Spleen (tissue), 11 donors: ENCODE measurements around the gene IZUMO2. TPM values are rescaled to one million over a fixed set of nuclear protein-coding genes. Genes with fewer than 3 reads are reported as not detected.

Experiments used
- DNase-seq: peaks from one replicate; pipeline ENCODE4 v3.0.0-alpha.2; 2020
- H3K27ac ChIP-seq, 8 donors: fragments of 200-600 bp; sonication (generic) in 7 of 8; 1 replicate in 4 of 8; 2 replicates in 4 of 8; pipeline versions ENCODE4 v1.5.0 to v1.8.0; 2016 to 2021; ENCODE audit warnings: inconsistent platforms in 4 of 8, mild to moderate bottlenecking in 4 of 8, moderate library complexity in 1 of 8
- H3K27me3 ChIP-seq, 7 donors: fragments of 200-600 bp; sonication (generic) in 6 of 7; replicated peaks in 1 of 7; 1 replicate in 4 of 7; 2 replicates in 3 of 7; pipeline versions ENCODE4 v1.5.0 to v1.8.0; 2016 to 2021; ENCODE audit warnings: inconsistent platforms in 3 of 7, mild to moderate bottlenecking in 1 of 7
- H3K36me3 ChIP-seq, 6 donors: fragments of 200-600 bp; sonication (generic) in 5 of 6; 1 replicate in 4 of 6; 2 replicates in 2 of 6; pipeline versions ENCODE4 v1.5.0 to v1.8.0; 2016 to 2021; ENCODE audit warnings: inconsistent platforms in 2 of 6
- H3K4me1 ChIP-seq, 6 donors: fragments of 200-600 bp; sonication (generic) in 5 of 6; 1 replicate in 3 of 6; 2 replicates in 3 of 6; pipeline versions ENCODE4 v1.5.0 to v1.8.0; 2016 to 2021; ENCODE audit warnings: inconsistent platforms in 3 of 6
- H3K4me3 ChIP-seq, 8 donors: fragments of 200-600 bp; sonication (generic) in 7 of 8; 1 replicate in 4 of 8; 2 replicates in 4 of 8; pipeline versions ENCODE4 v1.5.0 to v1.8.0; 2016 to 2021; ENCODE audit warnings: inconsistent platforms in 4 of 8, mild to moderate bottlenecking in 4 of 8, moderate library complexity in 2 of 8
- H3K9me3 ChIP-seq, 8 donors: fragments of 200-600 bp; sonication (generic) in 7 of 8; 1 replicate in 4 of 8; 2 replicates in 4 of 8; pipeline versions ENCODE4 v1.5.0 to v1.8.0; 2016 to 2021; ENCODE audit warnings: inconsistent platforms in 4 of 8
- CTCF ChIP-seq, 11 experiments: fragments of 200-600 bp in 7 of 11; fragments of 450-650 bp in 4 of 11; sonication (generic) in 4 of 11; IDR thresholded peaks in 8 of 11; conservative IDR thresholded peaks in 3 of 11; 1 replicate in 7 of 11; 2 replicates in 4 of 11; pipeline versions ENCODE4 v1.4.0 to v1.8.0; 2016 to 2021; ENCODE audit warnings: antibody characterized with exemption in 11 of 11, inconsistent platforms in 4 of 11, mild to moderate bottlenecking in 1 of 11
- POLR2A ChIP-seq, 3 donors: fragments of 450-650 bp; IDR thresholded peaks; one replicate each; pipeline ENCODE4 v1.5.1; 2017; ENCODE audit warnings: antibody characterized with exemption in 3 of 3, mild to moderate bottlenecking in 1 of 3
- POLR2AphosphoS5 ChIP-seq, 3 donors: sonication (generic); formaldehyde crosslinking; IDR thresholded peaks; one replicate each; pipeline ENCODE4 v1.5.1; 2017; ENCODE audit warnings: antibody characterized with exemption in 3 of 3
- WGBS, 5 donors: extraction: QIAGEN DNeasy Blood & Tissue Kit in 3 of 5; methylation state at CpG; one replicate each; pipeline versions ENCODE4 v1.1.5 to v1.1.7; 2013 to 2018; 5-methylcytosine and 5-hydroxymethylcytosine counted together
- intact Hi-C: fragments of 100-400 bp; cut with DNase I; formaldehyde crosslinking; loops from one replicate; pipeline ENCODE4 v1.15.0; 2023; ENCODE audit warnings: low total_unique reads
- polyA plus RNA-seq, 3 donors: library from polyadenylated mRNA; stranded (reverse); fragments of 200-250 nt; gene quantifications; one replicate each; pipeline ENCODE4 v1.2.1, GENCODE V29; 2013
- total RNA-seq, 7 donors: library from RNA; depleted of rRNA in 3 of 7; stranded (reverse); fragments of >200 nt in 3 of 7; fragmentation: NEBNext Ultra II Directional in 4 of 7; extraction: Animal tissue kit (Norgen Biotek cat#: 25700) in 4 of 7; gene quantifications; one replicate each; pipeline versions ENCODE4 v1.1.0 to v1.2.1, GENCODE V29; 2016 to 2021
- donor health status: healthy with polysubstance abuse.
- donor health status: DM: no; HTN: no; CAD: no; lungs with moderate emphysema.
- donor health status: DM: no; HTN: no; CAD: no.
- donor health status: Bipolar disorder and iron deficiency.
- donor health status: healthy.
- donor health status: DM: no; HTN: no; CAD: no.
- donor health status: DM: yes; HTN: yes; CAD: no.

Gene IZUMO2
- total and polyA plus RNA-seq, 10 donors: not detected

DNA sequence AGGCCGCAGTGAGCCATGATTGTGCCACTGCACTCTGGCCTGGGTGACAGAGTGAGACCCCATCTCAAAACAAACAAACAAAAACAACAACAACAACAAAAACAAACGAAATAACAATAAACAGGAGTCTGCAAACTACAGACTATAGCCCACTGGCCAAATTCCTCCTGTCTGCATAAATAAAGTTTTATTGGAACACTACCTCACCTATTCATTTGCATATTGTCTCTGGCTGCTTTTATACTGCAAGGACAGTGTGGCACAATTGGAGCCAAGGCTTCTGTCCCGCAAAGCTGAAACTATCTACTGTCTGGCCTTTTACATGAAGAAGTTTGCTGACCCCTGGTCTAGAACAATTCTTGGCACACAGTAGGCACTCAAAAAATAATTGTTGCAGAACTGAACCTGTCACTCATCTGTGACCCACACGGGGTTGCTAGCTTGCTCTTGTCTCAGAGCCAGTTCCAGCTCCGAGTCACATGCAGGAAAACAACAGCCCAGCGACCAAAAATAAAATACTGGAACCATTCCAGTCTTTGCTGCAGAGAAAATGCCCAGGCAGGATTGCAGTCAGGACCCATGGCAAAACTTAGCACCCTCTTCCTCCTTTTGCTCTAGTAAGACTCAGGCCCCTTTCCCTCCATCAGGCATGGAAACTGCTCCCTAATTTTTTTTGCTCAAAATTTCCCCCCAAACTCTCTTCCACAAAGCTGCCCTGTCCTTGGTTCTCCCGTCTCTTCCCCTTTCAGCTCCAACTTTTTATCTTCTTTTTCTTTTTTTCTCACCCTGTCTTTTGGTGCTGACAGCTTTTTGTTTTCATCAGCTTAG lies 35.6 kb upstream of the IZUMO2 start:
- intact Hi-C loops: no loop called here
- DNase-seq: no peak
- Histone ChIP-seq H3K27me3 (peaks cover 0 to 81% (median 31%) of the 10 kb centered on the region in 7 donors), H3K9me3 (peaks cover 0 to 12% (median 0%) of the 10 kb centered on the region in 8 donors), H3K36me3 (no peaks in the 10 kb centered on the region), H3K4me3 (no peak overlapping the region), H3K27ac (no peak overlapping the region), H3K4me1 (peaks cover 0 to 10% (median 7%) of the 10 kb centered on the region in 6 donors)
- TF ChIP-seq POLR2AphosphoS5 (IDR thresholded peaks at IDR 0.05) (no peak), POLR2A (IDR thresholded peaks at IDR 0.05) (no peak), CTCF (IDR thresholded peaks at IDR 0.05 in 8 of 11, conservative IDR thresholded peaks at IDR 0.05 in 3 of 11) (no peak)
- 36 to 46% (median 38%) methylated on average over 7 of the region's 7 CpGs for WGBS, 5 donors

DNA sequence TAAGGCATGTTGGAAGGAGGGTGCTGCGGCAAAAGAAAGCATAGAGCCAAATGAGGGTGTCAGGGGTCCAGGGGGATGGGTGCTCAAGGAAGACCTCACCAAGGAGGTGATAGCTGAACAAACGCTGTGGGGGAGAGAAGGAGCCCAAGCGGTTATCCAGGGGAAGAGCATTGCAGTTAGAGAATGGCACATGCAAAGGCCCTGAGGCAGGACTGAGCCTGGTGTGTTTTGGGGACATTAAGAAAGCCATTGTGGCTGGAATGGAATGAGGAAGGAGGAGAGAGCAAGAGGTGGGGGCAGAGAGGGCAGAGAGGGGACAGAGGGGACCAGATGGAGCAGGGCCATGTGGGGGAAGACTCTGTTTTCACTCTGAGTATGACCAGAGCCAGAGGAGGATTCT lies 34.3 kb upstream of the IZUMO2 start:
- H3K27ac ChIP-seq: no peak overlapping the region
- H3K4me1 ChIP-seq: peaks cover 0 to 4% (median 0%) of the 10 kb centered on the region in 6 donors
- H3K36me3 ChIP-seq: no peaks in the 10 kb centered on the region
- DNase-seq: no peak
- H3K9me3 ChIP-seq: no peaks in the 10 kb centered on the region
- H3K4me3 ChIP-seq: no peak overlapping the region
- WGBS, 5 donors: 68 to 81% (median 73%) methylated on average over 3 of the region's 3 CpGs
- TF ChIP-seq CTCF (IDR thresholded peaks at IDR 0.05 in 8 of 11, conservative IDR thresholded peaks at IDR 0.05 in 3 of 11): no peak
- no peak for TF ChIP-seq POLR2AphosphoS5 (IDR thresholded peaks at IDR 0.05)
- no peak for TF ChIP-seq POLR2A (IDR thresholded peaks at IDR 0.05)
- peaks cover 0 to 81% (median 19%) of the 10 kb centered on the region in 7 donors for H3K27me3 ChIP-seq
- intact Hi-C loops: no loop called here

GRCh38 chr19:50196322-50196932 lies 33.3 kb upstream of the IZUMO2 start:
- Histone ChIP-seq H3K27ac (no peak overlapping the region), H3K9me3 (no peaks in the 10 kb centered on the region), H3K36me3 (no peaks in the 10 kb centered on the region), H3K27me3 (peaks cover 0 to 77% (median 13%) of the 10 kb centered on the region in 7 donors), H3K4me3 (no peak overlapping the region), H3K4me1 (peaks cover 0 to 4% (median 0%) of the 10 kb centered on the region in 6 donors)
- DNase-seq: no peak
- 73 to 90% (median 82%) methylated on average over 4 of the region's 4 CpGs for WGBS, 5 donors
- intact Hi-C loops: no loop called here
- no peak for TF ChIP-seq POLR2AphosphoS5 (IDR thresholded peaks at IDR 0.05)
- no peak for TF ChIP-seq CTCF (IDR thresholded peaks at IDR 0.05 in 8 of 11, conservative IDR thresholded peaks at IDR 0.05 in 3 of 11)
- no peak for TF ChIP-seq POLR2A (IDR thresholded peaks at IDR 0.05)

- no peak for DNase-seq
- WGBS, 5 donors: 66 to 75% (median 71%) methylated on average over 5 of the region's 5 CpGs
- intact Hi-C loops: no loop called here
- peaks cover 0 to 4% (median 0%) of the 10 kb centered on the region in 6 donors for H3K4me1 ChIP-seq
- TF ChIP-seq POLR2A (IDR thresholded peaks at IDR 0.05) (no peak), CTCF (IDR thresholded peaks at IDR 0.05 in 8 of 11, conservative IDR thresholded peaks at IDR 0.05 in 3 of 11) (no peak), POLR2AphosphoS5 (IDR thresholded peaks at IDR 0.05) (no peak)
- no peaks in the 10 kb centered on the region for H3K9me3 ChIP-seq
- H3K27ac ChIP-seq: no peak overlapping the region
- peaks cover 0 to 70% (median under 1%) of the 10 kb centered on the region in 7 donors for H3K27me3 ChIP-seq
- no peak overlapping the region for H3K4me3 ChIP-seq
- no peaks in the 10 kb centered on the region for H3K36me3 ChIP-seq
These were observed 32.1 kb upstream of the IZUMO2 start for GRCh38 chr19:50195224-50195623.
